HL-60 (cell line): ENCODE measurements around the gene KIF26B.

ENCODE experiments used
- CTCF ChIP-seq: IDR thresholded peaks from one replicate; pipeline ENCODE4 v1.5.1; 2011; ENCODE audit warnings: low read length, control low read depth, inconsistent platforms; ENCODE audit not compliant: insufficient read depth
- GABPA ChIP-seq: IDR thresholded peaks from 2 replicates; pipeline ENCODE4 v1.6.1; 2012; ENCODE audit warnings: low read depth
- TF ChIP-seq, protein P1 (sequence below): IDR thresholded peaks from 2 replicates; pipeline ENCODE4 v1.6.1; 2012; ENCODE audit warnings: low read depth; ENCODE audit not compliant: insufficient replicate concordance

- TF ChIP-seq GABPA (no peak), CTCF (no peak)
- TF ChIP-seq, protein P1, sequence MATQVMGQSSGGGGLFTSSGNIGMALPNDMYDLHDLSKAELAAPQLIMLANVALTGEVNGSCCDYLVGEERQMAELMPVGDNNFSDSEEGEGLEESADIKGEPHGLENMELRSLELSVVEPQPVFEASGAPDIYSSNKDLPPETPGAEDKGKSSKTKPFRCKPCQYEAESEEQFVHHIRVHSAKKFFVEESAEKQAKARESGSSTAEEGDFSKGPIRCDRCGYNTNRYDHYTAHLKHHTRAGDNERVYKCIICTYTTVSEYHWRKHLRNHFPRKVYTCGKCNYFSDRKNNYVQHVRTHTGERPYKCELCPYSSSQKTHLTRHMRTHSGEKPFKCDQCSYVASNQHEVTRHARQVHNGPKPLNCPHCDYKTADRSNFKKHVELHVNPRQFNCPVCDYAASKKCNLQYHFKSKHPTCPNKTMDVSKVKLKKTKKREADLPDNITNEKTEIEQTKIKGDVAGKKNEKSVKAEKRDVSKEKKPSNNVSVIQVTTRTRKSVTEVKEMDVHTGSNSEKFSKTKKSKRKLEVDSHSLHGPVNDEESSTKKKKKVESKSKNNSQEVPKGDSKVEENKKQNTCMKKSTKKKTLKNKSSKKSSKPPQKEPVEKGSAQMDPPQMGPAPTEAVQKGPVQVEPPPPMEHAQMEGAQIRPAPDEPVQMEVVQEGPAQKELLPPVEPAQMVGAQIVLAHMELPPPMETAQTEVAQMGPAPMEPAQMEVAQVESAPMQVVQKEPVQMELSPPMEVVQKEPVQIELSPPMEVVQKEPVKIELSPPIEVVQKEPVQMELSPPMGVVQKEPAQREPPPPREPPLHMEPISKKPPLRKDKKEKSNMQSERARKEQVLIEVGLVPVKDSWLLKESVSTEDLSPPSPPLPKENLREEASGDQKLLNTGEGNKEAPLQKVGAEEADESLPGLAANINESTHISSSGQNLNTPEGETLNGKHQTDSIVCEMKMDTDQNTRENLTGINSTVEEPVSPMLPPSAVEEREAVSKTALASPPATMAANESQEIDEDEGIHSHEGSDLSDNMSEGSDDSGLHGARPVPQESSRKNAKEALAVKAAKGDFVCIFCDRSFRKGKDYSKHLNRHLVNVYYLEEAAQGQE = no peak
These were observed 311.5 kb downstream of the KIF26B start for GRCh38 chr1:245466261-245466660.
